ENCODE measurements around the gene FBXW4.

FBXW4 gene

DNA sequence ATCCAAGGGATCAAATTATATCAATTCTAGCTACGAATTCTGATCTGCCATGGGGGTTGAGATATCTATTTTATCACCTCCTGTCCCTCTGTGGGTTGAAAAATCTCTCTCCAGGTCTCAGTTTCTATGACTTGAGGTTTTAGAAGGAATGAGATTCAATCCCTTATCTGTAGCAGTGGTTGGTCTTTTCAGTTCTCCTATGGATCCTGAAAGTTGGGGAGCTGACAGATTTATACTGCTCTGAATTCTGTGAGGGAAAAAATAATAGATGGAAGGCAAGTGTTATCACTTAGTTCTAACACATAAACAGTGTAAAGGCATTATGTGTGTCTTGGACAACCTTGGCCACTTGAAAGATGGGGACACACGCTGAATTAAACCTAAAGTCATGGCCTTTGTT lies 15.8 kb upstream of the FBXW4 start:
- no peak for DNase-seq (ENCODE audit: extremely low read depth, low read depth)
- TF ChIP-seq, protein P1, sequence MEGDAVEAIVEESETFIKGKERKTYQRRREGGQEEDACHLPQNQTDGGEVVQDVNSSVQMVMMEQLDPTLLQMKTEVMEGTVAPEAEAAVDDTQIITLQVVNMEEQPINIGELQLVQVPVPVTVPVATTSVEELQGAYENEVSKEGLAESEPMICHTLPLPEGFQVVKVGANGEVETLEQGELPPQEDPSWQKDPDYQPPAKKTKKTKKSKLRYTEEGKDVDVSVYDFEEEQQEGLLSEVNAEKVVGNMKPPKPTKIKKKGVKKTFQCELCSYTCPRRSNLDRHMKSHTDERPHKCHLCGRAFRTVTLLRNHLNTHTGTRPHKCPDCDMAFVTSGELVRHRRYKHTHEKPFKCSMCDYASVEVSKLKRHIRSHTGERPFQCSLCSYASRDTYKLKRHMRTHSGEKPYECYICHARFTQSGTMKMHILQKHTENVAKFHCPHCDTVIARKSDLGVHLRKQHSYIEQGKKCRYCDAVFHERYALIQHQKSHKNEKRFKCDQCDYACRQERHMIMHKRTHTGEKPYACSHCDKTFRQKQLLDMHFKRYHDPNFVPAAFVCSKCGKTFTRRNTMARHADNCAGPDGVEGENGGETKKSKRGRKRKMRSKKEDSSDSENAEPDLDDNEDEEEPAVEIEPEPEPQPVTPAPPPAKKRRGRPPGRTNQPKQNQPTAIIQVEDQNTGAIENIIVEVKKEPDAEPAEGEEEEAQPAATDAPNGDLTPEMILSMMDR (IDR thresholded peaks at IDR 0.05; ENCODE audit: low read depth, low read length): no peak

DNA sequence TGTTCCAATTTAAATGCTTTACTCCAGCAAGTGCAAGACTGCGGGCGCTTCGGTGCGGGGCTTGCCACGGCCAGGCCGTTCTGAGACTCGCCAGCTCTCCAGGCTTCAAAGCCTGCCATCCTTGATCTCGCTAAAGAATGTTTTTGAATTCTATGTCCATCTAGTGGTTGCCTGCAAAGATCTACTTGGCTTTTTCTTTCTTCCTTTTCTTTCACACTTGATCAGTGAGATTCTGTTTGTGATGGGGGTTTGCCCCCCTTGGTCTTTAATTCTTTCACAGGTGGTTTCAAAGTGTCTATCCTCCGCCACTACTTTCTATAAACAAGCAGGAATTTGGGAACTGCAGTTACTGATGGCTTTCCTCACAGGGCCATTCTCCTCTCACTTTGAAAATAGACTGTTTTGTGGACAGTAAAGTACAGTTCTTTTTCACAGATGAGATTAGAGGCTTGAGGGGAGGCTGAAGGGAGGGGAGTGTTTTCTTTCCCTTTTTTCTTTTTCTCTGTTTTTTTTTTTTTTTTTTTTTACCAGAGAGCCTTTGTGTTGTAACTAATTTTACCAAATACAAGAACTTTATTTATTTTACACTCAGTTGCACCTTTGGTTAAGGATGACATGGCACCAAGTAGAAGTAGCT lies 15.2 kb upstream of the FBXW4 start:
- no peak for DNase-seq (ENCODE audit: extremely low read depth, low read depth)
- TF ChIP-seq, protein P1 (IDR thresholded peaks at IDR 0.05; ENCODE audit: low read depth, low read length): no peak; the same call in 1 of the 2 replicates

DNA sequence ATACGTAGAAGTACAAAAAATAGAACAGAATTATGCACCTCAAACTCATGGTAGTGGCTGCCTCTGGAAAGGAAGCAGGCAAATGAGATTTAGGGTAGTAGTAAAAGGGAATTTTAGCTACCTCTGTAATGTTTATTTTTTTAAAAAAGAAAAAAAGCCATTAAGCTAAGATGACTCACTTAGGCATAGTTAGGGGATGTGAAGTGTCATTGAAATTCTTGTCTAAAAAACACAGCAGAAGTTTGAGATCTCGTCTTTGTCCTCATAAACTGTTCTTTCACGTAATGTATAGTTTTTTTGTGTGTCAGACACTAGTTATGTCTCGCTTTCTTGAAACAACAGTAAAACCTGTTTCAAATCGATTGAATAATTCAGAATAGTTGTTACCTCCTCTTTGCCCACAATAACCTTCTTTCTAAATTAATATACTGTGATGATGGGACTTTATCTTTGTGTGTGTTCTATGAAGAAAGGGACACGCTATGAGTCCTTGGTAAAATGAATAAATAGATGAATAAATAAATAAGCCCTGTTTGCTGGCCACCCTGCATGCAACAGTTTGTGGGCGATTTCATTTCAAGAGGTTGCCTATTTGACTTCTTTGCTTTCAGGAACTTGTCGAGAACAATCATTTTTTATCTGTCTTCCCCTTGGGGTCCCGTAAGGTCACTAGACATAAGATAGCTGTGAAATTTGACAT lies 14.5 kb upstream of the FBXW4 start:
- TF ChIP-seq, protein P1 (IDR thresholded peaks at IDR 0.05; ENCODE audit: low read depth, low read length): no peak
- DNase-seq (ENCODE audit: extremely low read depth, low read depth): no peak

DNA sequence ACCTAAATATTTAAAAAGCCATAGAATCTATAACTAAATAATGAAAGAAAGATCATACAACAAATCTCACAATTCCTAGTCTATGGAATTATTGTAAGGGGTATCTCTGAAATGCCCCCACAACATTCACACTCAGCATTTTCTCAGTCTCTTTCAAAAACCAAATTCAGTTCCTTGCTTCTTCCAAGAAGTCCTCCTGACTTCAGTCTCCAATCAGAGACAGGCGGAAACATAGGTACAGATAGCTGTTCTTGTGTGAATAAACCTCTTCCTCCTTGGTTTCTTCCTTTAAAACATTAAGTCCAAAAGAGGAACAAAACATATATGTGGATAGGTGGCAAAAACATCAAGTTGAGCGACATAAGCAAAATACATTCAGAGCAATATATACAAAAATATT lies 13.9 kb upstream of the FBXW4 start:
- DNase-seq (ENCODE audit: extremely low read depth, low read depth): no peak

DNA sequence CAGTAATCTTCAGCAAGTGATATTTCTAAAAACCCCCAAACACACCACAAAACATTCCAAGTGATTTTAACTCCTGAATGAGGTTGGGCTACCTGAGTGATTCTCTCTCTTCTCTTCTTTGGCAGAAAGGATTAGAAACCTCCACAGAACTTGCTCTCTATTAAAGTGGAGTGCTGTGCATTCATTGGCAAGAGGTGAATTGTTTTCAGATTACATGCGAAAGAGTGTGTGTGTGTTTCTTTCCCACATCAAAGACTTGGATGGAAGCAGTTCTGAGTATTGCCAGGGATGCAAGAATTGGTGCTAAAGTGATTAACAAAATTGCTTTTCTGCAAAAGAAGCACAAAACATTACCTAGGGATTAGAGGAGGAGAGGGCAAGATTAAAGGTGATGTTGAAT lies 13.1 kb upstream of the FBXW4 start:
- no peak for DNase-seq (ENCODE audit: extremely low read depth, low read depth)
- TF ChIP-seq, protein P1 (IDR thresholded peaks at IDR 0.05; ENCODE audit: low read depth, low read length): no peak

More for the DNA sequence above, 13.9 kb upstream of the FBXW4 start:
- TF ChIP-seq, protein P1 (IDR thresholded peaks at IDR 0.05; ENCODE audit: low read depth, low read length): no peak

DNA sequence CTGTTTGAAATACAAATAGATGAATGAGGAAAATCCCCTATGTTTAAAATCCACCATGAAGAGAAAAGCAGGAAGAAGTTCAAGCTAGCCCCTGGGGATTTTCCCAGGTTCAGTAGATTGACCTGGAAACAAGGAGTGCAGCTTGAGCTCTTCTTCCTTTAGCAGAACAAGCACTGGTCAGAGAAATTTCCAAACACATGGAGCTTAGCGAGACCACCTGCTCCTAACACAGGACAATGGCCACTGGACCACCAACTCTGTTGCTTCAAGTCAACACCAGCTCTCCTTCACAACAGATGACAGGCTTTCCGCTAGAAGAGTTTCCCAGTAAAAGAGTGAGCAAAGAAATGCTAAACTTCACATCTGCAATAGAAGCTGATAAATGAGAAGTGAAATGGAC lies 9.4 kb upstream of the FBXW4 start:
- TF ChIP-seq, protein P1 (IDR thresholded peaks at IDR 0.05; ENCODE audit: low read depth, low read length): no peak
- DNase-seq (ENCODE audit: extremely low read depth, low read depth): no peak

DNA sequence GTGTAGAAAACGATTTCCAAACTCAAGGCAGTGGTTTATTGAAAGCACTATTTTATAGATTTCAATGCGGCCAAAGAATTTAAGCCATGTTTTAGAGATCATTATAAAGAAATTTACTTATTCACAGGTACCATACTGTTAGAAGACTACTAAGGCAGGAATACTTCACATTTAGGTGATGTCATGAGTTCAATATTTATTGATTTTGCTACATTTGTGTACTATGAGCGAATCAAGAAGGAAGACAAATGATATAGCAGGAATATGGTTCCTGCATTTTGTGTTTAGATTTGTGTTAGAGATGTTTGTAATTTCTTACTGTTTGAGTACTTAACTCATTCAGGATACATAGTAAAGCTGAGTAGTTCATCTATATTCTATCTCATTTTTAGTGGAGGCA lies 1.7 kb upstream of the FBXW4 start:
- DNase-seq (ENCODE audit: extremely low read depth, low read depth): no peak
- TF ChIP-seq, protein P1 (IDR thresholded peaks at IDR 0.05; ENCODE audit: low read depth, low read length): no peak

Data from AG09319 (cell line).